HG02885 (cell line): Measurements from ENCODE around the gene FLCN.
A peak's percentile ranks its signal among the peaks of the same experiment; 100 is the strongest.
"Not testable (repeated sequence)": the region's sequence is repeated elsewhere in the genome, so short reads cannot be mapped to it uniquely, and the experiment has no call there.

Experiments used
- ATAC-seq: cut with Tn5 transposase; IDR thresholded peaks from one replicate; pipeline ENCODE4 v1.9.1; 2021; ENCODE audit warnings: mild to moderate bottlenecking; ENCODE audit not compliant: unreplicated experiment, poor library complexity

Gene FLCN

GRCh38 chr17:17188586-17188985 lies 48.4 kb downstream of the FLCN start:
- ATAC-seq, result no peak

GRCh38 chr17:17186551-17187505 lies 50.1 kb downstream of the FLCN start:
- no peak for ATAC-seq

GRCh38 chr17:17186051-17186450 lies 50.9 kb downstream of the FLCN start:
- peak; percentile 50 for ATAC-seq

GRCh38 chr17:17184985-17185757 lies 51.8 kb downstream of the FLCN start:
- not testable (repeated sequence) for ATAC-seq

- ATAC-seq, result no peak
These were observed 53.2 kb downstream of the FLCN start for GRCh38 chr17:17183744-17184143.

- no peak for ATAC-seq
These were observed 54.3 kb downstream of the FLCN start for GRCh38 chr17:17182598-17183136.

- ATAC-seq, result no peak
These were observed 55.0 kb downstream of the FLCN start for GRCh38 chr17:17181666-17182597.

GRCh38 chr17:17180741-17181525 lies 56.0 kb downstream of the FLCN start:
- ATAC-seq, result no peak

GRCh38 chr17:17180141-17180603 lies 56.8 kb downstream of the FLCN start:
- no peak for ATAC-seq

GRCh38 chr17:17179371-17179827 lies 57.6 kb downstream of the FLCN start:
- ATAC-seq, result peak; percentile 58

GRCh38 chr17:17177176-17177575 lies 59.8 kb downstream of the FLCN start:
- no peak for ATAC-seq

- no peak for ATAC-seq
These were observed 60.6 kb downstream of the FLCN start for GRCh38 chr17:17176341-17176740.

- peak; percentile 44 for ATAC-seq
These were observed 61.1 kb downstream of the FLCN start for GRCh38 chr17:17175917-17176316.

GRCh38 chr17:17175340-17175739 lies 61.6 kb downstream of the FLCN start:
- ATAC-seq, result no peak

GRCh38 chr17:17173921-17174320 lies 63.0 kb downstream of the FLCN start:
- no peak for ATAC-seq

GRCh38 chr17:17172990-17173389 lies 64.0 kb downstream of the FLCN start:
- no peak for ATAC-seq

GRCh38 chr17:17172001-17172939 lies 64.7 kb downstream of the FLCN start:
- no peak for ATAC-seq

- no peak for ATAC-seq
These were observed 65.8 kb downstream of the FLCN start for GRCh38 chr17:17171186-17171585.
